H54 (cell line): Measurements from ENCODE around the gene SLC25A36.
A peak's percentile ranks its signal among the peaks of the same experiment; 100 is the strongest.
"Not testable (repeated sequence)": the region's sequence is repeated elsewhere in the genome, so short reads cannot be mapped to it uniquely, and the experiment has no call there.

Experiments
- DNase-seq: peaks from one replicate; pipeline ENCODE4 v3.0.0; 2011; ENCODE audit warnings: low spot score, mixed read lengths; ENCODE audit not compliant: insufficient read length
- FAIRE-seq: peaks from 3 replicates; lab custom pipeline; 2011; peaks lifted over from hg19 to GRCh38; lab: Jason Lieb, UNC
- POLR2A ChIP-seq: IDR thresholded peaks from 2 replicates; pipeline ENCODE4 v1.6.1; 2011; ENCODE audit warnings: low read depth, mild to moderate bottlenecking, low read length

SLC25A36 gene

DNA sequence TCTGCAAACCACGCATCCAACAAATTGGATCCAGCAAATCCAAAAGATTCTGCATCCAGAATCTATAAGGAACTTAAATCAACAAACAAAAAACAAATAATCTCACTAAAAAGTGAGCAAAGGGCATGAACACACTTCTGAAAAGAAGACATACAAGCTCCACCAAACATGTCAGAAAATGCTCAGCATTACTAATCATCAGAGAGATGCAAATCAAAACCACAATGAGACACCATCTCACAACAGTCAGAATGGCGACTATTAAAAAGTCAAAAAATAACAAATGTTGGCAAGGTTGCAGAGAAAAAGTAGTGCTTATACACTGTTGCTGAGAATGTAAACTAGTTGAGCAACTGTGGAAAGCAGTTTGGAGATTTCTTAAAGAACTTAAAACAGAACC is 21.6 kb upstream of the SLC25A36 start:
- DNase-seq = no peak
- no peak for FAIRE-seq
- no peak for TF ChIP-seq POLR2A

DNA sequence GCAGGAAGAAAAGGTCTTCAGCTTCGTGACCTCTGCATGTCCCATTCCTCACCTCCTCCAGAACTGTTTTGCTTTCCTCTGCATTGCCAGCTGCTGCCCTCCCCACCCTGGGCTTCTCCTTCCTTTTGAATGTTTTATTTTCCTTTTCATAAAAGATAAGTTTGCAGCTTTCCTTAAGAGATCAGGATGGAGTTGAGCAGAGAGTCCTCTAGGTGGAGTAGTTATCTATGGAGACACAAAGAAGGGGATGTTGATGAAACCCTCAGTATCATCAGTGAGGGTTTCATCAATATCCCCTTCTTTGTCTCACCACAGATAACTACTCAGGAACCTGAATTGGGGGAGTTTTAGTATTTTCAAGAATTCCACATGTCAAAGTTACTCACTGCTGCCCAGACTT is 19.0 kb upstream of the SLC25A36 start:
- DNase-seq (peak; percentile 17), FAIRE-seq (no peak)
- TF ChIP-seq POLR2A = no peak

DNA sequence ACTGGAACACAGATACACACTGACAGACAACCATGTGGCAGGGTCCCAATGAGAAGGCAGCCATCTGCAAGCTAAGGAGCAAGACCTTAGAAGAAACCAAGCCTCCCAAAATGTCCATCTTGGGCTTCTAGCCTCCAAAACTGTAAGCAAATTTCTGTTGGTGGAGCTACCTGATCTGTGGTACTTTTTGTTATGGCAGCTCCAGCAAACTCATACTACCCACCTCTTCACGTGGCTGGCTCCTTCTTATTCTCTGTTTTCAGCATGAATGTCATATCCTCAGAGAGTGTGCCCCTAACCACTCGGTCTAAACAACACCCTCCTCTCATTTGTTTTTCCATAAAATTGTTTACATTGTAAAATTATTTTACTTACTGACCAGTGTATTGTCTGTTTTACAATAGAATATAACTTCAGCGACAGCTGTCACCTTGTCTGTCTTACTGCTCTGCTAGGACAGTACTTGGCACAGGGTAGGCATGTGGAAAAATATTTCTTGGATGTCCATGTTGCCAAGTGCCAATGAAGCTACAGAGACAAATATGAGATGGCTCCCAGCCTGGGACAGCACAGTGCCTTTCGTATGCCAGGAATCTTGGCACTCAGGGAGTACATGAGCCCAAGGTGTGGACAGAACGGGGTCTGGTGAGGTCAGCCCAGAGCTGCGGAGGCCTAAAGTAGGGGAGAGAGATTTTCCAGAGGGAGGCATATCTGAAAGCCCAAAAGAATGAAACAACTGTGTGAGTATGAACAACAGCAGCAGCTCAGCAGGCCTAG is 17.4 kb upstream of the SLC25A36 start:
- FAIRE-seq = no peak
- no peak for TF ChIP-seq POLR2A
- DNase-seq = no peak

DNA sequence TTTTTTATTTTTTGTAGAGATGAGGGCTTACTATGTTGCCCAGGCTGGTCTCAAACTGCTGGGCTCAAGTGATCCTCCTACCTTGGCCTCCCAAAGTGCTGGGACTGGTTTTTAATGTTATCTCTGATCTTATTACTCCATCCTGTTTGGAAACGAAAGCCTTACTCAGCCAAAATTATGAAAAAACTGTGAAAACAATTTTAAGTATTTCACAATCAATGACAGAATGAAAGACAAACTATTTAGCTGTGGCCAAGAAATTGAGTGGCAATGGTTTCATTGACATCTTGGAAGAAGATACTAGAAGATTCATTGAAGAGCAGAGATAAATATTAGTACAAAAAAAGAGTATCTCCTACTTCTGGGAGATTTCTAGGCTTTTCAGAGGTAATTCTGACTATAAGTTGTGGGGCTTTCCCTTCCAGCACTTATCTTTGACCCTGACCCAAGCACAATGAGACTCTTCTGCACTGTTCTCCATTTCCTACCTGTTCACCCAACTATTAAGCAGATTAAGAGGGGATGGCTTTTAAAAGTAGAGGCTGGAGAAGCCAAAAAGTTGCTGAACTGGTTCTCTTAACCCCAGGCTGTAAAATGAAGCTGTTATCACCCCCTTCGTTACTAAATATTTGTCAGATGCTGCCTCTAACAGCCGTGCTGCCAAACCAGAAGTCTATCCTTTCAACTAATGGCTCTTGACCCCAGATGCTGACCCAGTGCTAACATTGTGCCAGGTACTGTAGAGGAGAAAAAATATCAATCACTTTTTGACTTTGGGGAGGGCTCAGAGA is 14.2 kb upstream of the SLC25A36 start:
- DNase-seq = no peak
- no peak for TF ChIP-seq POLR2A
- no peak for FAIRE-seq

DNA sequence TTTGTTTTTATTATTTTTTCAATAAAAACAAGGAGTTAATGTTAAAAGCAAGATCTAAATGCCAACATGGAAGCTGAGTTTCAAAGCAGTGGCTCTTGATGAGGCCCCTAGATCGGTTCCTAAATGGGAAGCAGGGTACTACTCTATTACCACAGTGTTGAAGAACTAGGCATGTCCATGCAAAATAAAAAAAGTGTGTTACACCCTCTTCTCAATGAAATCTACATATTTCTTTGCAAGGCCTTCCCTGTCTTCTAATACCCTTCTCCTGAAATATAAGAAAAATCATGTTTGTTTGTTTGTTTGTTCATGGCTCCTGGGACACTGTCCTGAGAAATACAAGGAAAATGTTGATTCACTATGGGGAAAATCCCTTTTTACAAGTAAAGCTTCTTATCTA is 12.2 kb upstream of the SLC25A36 start:
- TF ChIP-seq POLR2A = no peak
- FAIRE-seq (no peak), DNase-seq (no peak)

DNA sequence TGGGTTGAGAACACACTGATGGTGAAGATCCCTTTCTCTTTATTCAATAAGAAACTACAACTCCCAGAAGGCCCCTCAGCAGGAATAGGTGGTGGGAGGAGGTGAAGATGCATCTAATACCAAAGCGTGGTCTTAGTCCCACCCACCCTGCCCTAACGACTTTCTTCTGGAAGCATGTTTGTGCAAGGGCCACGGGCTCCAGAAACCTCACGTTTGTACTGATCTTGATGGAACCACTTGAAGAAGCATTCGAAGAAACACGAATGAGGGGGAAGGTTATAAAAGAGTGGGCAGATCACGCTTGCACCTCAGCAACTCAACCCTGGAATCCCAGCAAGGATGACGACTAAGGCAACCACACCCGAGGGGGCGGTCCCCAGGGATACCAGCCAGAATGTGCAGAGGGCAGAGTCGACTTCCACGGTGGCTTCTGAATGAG is 10.6 kb upstream of the SLC25A36 start:
- FAIRE-seq = no peak
- TF ChIP-seq POLR2A = no peak

DNA sequence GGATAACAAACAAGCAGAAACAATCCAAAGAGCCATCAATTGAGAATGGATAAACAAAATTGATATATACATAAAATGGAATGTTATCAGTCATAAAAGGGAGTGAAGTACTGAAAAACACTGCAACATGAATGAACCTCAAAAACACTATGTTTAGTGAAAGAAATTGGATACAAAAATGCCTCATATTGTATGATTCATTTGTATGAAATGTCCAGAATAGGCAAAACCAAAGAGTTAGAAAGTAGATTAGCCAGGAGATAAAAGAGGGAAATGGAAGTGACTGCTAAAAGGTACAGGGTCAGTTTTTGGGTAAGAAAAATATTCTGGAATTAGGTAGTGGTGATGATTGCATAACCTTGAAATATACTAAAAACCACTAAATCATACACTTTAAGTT is 9.8 kb upstream of the SLC25A36 start:
- TF ChIP-seq POLR2A = no peak
- DNase-seq (no peak), FAIRE-seq (no peak)

More for the DNA sequence above, 10.6 kb upstream of the SLC25A36 start:
- peak; percentile 13 for DNase-seq

DNA sequence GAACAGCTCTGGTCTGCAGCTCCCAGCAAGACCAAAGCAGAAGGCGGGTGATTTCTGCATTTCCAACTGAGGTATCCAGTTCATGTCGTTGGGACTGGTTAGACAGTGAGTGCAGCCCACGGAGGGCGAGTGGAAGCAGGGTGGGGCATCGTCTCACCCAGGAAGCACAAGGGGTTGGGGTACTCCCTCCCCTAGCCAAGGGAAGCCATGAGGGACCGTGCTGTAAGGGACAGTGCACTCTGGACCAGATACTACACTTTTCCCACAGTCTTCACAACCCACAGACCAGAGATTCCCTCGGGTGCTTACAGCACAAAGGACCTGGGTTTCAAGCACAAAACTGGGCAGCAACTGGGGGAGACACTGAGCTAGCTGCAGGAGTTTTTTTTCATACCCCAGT is 8.5 kb upstream of the SLC25A36 start:
- no peak for TF ChIP-seq POLR2A
- DNase-seq (no peak), FAIRE-seq (no peak)

DNA sequence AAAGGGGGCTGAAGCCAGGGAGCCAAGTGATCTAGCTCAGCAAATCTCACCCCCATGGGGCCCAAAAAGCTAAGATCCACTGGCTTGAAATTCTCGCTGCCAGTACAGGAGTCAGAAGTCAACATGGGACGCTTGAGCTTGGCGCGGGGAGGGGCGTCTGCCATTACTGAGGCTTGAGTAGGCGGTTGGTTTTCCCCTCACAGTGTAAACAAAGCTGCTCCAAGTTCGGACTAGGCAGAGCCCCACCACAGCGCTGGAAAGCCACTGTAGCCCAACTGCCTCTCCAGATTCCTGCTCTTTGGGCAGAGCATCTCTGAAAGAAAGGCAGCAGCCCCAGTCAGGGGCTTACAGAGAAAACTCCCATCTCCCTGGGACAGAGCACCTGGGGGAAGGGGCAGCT is 8.1 kb upstream of the SLC25A36 start:
- TF ChIP-seq POLR2A = no peak
- FAIRE-seq = no peak
- DNase-seq = no peak

DNA sequence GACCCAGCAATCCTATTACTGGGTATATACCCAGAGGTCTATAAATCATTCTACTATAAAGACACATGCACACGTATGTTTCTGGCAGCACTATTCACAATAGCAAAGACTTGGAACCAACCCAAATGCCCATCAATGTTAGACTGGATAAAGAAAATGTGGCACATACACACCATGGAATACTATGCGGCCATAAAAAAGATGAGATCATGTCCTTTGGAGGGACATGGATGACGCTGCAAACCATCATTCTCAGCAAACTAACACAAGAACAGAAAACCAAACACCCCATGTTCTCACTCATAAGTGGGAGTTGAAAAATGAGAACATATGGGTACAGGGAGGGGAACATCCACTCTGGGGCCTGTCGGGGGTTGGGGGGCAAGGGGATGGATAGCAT is 2.3 kb upstream of the SLC25A36 start:
- DNase-seq, FAIRE-seq: not testable (repeated sequence)

DNA sequence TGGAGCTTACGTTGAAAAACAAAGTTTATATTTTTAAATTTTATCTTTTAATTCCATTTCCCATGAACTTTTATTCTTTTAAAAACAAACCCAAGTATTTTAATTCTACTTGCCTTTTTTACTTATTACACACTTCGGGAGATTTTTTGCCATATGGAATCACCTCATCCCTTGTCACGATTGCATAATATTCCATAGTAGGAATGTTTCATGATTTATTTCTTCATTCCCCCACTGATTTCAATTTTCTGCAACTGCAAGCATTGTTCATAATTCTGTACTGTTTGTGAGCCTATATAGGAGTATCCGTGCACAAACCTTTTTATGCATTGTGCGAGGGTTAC is 574 bp upstream of the SLC25A36 start:
- no peak for DNase-seq
- FAIRE-seq = no peak
- TF ChIP-seq POLR2A = no peak

DNA sequence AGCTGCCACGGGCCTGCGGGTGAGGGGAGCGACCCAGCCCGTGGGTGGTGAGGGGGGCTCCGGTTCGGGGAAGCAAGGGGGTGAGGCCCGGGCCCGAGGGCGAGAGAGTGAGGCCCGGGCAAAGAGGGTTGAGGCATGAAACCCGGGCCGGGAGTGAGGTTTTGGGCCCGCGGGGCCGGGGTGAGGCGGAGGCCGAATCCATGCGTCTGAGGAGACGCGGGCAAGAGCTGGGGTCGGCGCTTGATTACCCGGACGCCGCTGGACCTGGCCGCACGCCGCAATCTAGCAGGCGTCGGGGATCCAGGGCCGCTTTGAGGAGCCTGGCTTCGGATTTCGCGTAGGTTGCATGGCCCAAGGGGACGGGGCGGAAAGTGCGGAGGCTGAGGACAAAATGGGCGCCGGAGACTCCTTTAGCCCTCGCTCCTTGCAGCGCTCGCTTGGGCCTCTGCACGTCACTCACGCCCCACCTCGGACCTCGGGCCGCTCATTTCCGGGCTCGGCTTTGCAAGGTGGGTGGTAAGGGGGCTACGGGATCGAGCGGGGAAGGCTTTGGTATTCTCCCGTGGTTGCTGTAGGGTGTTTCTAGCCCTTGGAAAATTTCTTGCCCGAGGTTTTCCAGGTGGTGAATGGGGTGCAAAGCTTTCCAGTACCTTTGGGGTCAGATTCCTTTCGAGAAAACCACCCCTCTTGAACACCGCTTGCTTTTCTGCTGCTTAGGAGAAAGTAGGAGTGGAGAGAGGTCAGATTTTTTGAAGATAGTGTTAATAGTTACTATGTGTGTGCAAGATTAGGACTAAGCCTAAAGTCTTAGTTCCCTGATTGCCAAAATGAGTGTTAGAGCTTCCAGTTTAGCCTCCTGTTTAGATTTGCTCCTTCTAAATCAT is 827 bp downstream of the SLC25A36 start:
- FAIRE-seq (peak; percentile 55), DNase-seq (peak; percentile 30)
- TF ChIP-seq POLR2A = peak; percentile 34; the same call in 1 of the 2 replicates

DNA sequence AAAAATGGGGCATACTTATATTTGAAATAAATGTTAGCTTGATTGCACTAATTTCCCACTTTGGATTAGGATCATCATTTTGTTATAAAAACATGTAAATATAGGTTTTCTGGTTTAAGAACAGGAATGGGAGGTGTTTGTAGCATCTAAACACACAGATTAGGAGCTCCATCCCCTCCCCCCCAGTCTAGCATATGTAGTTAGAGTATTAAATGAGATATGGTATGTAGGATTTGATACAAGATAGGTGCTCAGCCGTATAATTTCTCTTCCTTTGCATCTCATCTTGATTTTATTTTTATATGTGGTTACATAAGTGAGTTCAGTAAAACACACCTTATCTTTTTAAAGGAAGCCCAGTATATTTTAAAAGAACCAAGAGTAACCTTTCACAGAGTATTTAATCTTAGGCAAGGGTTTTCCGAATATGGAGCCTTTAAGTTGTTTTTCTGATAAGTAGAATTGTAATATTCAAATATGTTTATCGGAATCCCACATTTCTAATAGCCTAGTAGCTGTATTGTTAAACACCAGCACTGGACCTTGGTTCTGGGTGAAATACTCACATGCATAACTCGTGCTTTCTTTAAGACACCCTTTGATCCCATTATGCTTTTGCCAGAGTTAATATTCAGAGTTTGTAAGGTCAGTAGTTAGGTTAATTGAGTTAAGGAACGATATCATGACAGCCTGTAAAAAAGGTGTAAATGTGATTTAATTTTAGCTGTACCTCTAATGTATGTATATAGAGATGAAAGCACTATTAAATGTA is 2.3 kb downstream of the SLC25A36 start:
- DNase-seq (no peak), FAIRE-seq (no peak)
- TF ChIP-seq POLR2A = no peak
